ENCODE results near the gene SATB2. TPM values are rescaled to one million over a fixed set of nuclear protein-coding genes. Genes with fewer than 3 reads are reported as not detected.

SATB2 gene
- polyA plus RNA-seq, 1 of the 3 experiments (the other 2 are of a cell fraction): 0.13 TPM

GRCh38 chr2:199464606-199465352 lies 7.0 kb upstream of the SATB2 start:
- Histone ChIP-seq H3K4me3 (ENCODE audit: low read depth in 2 of 2, low read length in 1 of 2) (no peak overlapping the region), H3K9me3 (no peaks in the 10 kb centered on the region), H3F3A (replicated peaks; ENCODE audit: insufficient read depth) (peaks cover 8% of the 10 kb centered on the region), H3K36me3 (replicated peaks in 1 of 2; ENCODE audit: control insufficient read depth in 1 of 2, insufficient read depth in 2 of 2, low read length in 1 of 2) (no peaks in the 10 kb centered on the region), H3K4me1 (ENCODE audit: control insufficient read depth in 1 of 2, insufficient read depth in 2 of 2, low read depth in 1 of 2, low read length in 1 of 2) (peaks cover 0 to 6% of the 10 kb centered on the region in 2 experiments; a peak in 1 of 4 replicates), H3K4me2 (no peak overlapping the region), H3K27ac (ENCODE audit: low read depth in 2 of 2, low read length in 1 of 2) (no peak overlapping the region), H3K9me2 (no peaks in the 10 kb centered on the region), H3K9ac (no peak overlapping the region), H3K79me2 (ENCODE audit: insufficient read depth) (no peaks in the 10 kb centered on the region), H3K27me3 (ENCODE audit: insufficient read depth) (peaks cover 99% of the 10 kb centered on the region), H4K20me1 (ENCODE audit: insufficient read depth) (no peaks in the 10 kb centered on the region), H2AFZ (ENCODE audit: low read depth) (no peak overlapping the region)
- ChIA-PET CTCF (interaction anchor here (1.2 to 3.4 kb wide), 6 partner anchors 11 to 1150 kb away, joined by 3 to 12 read pairs (median 4); no protein-coding TSS in a partner anchor), POLR2A (interaction anchor here (0.6 kb wide), 1 partner anchor 1130 kb away, joined by 3 read pairs; no protein-coding TSS in a partner anchor)
- TF ChIP-seq RAD21 (IDR thresholded peaks at IDR 0.05; ENCODE audit: low read length) (no peak), TAF1 (IDR thresholded peaks at IDR 0.05; ENCODE audit: borderline replicate concordance, low read depth, low read length) (no peak), POLR2AphosphoS5 (IDR thresholded peaks at IDR 0.05; ENCODE audit: low read depth, low read length) (no peak), EP300 (IDR thresholded peaks at IDR 0.05; ENCODE audit: borderline replicate concordance in 1 of 2, low read depth in 1 of 2, low read length in 1 of 2) (no peak), GATA2 (CRISPR knock-in tag; IDR thresholded peaks at IDR 0.05) (no peak), TCF12 (IDR thresholded peaks at IDR 0.05) (no peak), FOSL2 (IDR thresholded peaks at IDR 0.05; ENCODE audit: borderline replicate concordance, low read depth) (no peak), ELF1 (IDR thresholded peaks at IDR 0.05) (no peak), FOXJ3 (CRISPR knock-in tag; IDR thresholded peaks at IDR 0.05) (no peak), CHD2 (IDR thresholded peaks at IDR 0.05; ENCODE audit: low read length, partially characterized antibody) (no peak)
- 21% methylated on average over 22 of the region's 46 CpGs for WGBS (ENCODE audit: low lambda C conversion rate)
- peak; percentile 29 for DNase-seq

DNA sequence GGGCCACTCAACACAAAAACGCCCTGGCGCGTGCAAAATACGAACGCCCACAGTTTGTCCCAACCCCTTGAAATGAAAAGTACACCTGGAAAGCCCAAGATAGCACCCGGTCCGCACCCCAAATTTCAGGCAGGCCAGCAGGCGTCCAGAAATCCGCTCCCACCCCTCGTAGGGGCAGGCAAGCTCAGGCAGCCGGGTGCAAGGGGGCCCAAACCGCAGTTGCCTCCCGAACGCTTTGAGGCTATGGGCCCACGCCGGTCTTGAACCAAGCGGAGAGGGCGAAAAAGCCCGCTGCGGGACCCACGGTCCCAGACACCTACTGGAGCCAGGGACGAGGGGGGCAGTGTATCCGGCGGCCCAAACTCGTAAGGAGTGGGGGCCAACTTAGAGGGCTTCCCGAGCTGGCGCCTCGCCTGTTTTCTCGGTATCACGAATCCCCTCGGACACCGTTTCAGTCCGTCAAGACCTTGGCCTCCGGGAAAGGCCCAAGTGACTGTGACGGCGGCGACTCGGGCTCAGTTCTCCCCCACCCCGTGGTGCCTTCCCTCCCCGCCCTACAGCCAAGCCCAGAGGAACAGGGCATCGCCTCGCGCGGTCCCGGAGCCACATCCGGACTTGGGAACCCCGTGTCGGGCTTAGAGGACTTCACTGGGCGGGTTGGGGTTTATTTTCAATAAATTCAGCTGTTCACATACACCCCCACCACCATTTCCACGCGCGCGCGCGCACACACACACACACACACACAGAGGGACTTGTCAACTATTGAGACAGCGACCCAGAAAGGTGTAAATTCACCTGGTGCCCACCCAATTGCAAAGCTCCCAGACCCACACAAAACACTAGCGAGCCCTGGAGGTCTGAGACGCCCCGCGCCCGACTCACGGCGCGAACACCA lies 6.2 kb upstream of the SATB2 start:
- peak overlapping the region in 1 of 2 experiments; percentile 61; a peak in 2 of 4 replicates for H3K4me3 ChIP-seq (ENCODE audit: low read depth in 2 of 2, low read length in 1 of 2)
- ChIA-PET POLR2A (interaction anchor here (0.6 kb wide), 1 partner anchor 1129 kb away, joined by 3 read pairs; no protein-coding TSS in a partner anchor), CTCF (interaction anchor here (1.0 to 3.4 kb wide), 9 partner anchors 11 to 1149 kb away, joined by 3 to 12 read pairs (median 4); no protein-coding TSS in a partner anchor)
- H3K9me3 ChIP-seq: no peaks in the 10 kb centered on the region
- peak overlapping the region; percentile 38; the same call in 1 of the 2 replicates for H2AFZ ChIP-seq (ENCODE audit: low read depth)
- no peaks in the 10 kb centered on the region for H3K36me3 ChIP-seq (replicated peaks in 1 of 2; ENCODE audit: control insufficient read depth in 1 of 2, insufficient read depth in 2 of 2, low read length in 1 of 2)
- 34% methylated on average over 46 of the region's 64 CpGs for WGBS (ENCODE audit: low lambda C conversion rate)
- peak; percentile 33 for DNase-seq
- no peaks in the 10 kb centered on the region for H4K20me1 ChIP-seq (ENCODE audit: insufficient read depth)
- TF ChIP-seq EZH2phosphoT487 (IDR thresholded peaks at IDR 0.05; ENCODE audit: borderline replicate concordance, low read depth): no peak
- no peak for TF ChIP-seq TAF1 (IDR thresholded peaks at IDR 0.05; ENCODE audit: borderline replicate concordance, low read depth, low read length)
- TF ChIP-seq, protein P1, sequence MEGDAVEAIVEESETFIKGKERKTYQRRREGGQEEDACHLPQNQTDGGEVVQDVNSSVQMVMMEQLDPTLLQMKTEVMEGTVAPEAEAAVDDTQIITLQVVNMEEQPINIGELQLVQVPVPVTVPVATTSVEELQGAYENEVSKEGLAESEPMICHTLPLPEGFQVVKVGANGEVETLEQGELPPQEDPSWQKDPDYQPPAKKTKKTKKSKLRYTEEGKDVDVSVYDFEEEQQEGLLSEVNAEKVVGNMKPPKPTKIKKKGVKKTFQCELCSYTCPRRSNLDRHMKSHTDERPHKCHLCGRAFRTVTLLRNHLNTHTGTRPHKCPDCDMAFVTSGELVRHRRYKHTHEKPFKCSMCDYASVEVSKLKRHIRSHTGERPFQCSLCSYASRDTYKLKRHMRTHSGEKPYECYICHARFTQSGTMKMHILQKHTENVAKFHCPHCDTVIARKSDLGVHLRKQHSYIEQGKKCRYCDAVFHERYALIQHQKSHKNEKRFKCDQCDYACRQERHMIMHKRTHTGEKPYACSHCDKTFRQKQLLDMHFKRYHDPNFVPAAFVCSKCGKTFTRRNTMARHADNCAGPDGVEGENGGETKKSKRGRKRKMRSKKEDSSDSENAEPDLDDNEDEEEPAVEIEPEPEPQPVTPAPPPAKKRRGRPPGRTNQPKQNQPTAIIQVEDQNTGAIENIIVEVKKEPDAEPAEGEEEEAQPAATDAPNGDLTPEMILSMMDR (IDR thresholded peaks at IDR 0.05): peak; percentile 4; the same call in 1 of the 2 replicates
- no peak for TF ChIP-seq NFIC (IDR thresholded peaks at IDR 0.05; ENCODE audit: borderline replicate concordance)
- no peak for TF ChIP-seq GATA2 (CRISPR knock-in tag; IDR thresholded peaks at IDR 0.05)
- 0 out of 2 replicates have a peak, but pooled peaks have one; percentile 1 for TF ChIP-seq ELF1 (IDR thresholded peaks at IDR 0.05)
- peaks cover 0 to 8% of the 10 kb centered on the region in 2 experiments; a peak in 1 of 4 replicates for H3K4me1 ChIP-seq (ENCODE audit: control insufficient read depth in 1 of 2, insufficient read depth in 2 of 2, low read depth in 1 of 2, low read length in 1 of 2)
- peak overlapping the region; percentile 74 for H3K4me2 ChIP-seq
- H3K27ac ChIP-seq (ENCODE audit: low read depth in 2 of 2, low read length in 1 of 2): no peak overlapping the region
- peaks cover 8% of the 10 kb centered on the region for H3F3A ChIP-seq (replicated peaks; ENCODE audit: insufficient read depth)
- no peaks in the 10 kb centered on the region for H3K79me2 ChIP-seq (ENCODE audit: insufficient read depth)
- H3K9me2 ChIP-seq: no peaks in the 10 kb centered on the region
- no peak overlapping the region for H3K9ac ChIP-seq
- peaks cover 93% of the 10 kb centered on the region for H3K27me3 ChIP-seq (ENCODE audit: insufficient read depth)
